ENCODE results near the gene COBL.

The COBL gene

GRCh38 chr7:51315393-51316261 lies 982 bp downstream of the COBL start:
- no peak for DNase-seq
- peaks cover 11% of the 10 kb centered on the region for H3K4me1 Mint-ChIP-seq (ENCODE audit: low read depth)
- no peaks in the 10 kb centered on the region for H3K36me3 Mint-ChIP-seq (ENCODE audit: low read depth)
- no peak overlapping the region for H3K27ac Mint-ChIP-seq
- no peaks in the 10 kb centered on the region for H3K9me3 Mint-ChIP-seq
- peaks cover 60% of the 10 kb centered on the region for H3K27me3 Mint-ChIP-seq
- peak overlapping the region; percentile 18 for H3K4me3 Mint-ChIP-seq

DNA sequence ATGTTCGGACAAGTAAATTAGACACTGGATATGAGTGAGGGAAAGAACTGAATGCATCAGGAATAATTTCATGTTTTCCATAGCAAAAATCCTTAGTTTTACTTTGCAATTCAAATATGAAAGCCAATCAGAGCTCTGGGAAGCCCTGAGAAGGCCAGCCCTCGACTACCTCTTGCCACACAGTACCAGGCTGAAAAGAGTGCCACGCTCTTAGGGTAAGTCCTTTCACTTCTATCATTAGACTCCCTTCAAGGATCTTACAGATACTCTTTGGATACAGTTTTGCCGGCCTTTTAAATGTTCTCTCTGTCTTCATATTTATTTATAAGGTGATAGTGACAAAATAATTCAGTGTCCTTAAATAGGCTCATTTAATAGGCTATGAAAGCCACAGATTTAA lies 1.9 kb downstream of the COBL start:
- H3K9me3 Mint-ChIP-seq, result no peaks in the 10 kb centered on the region
- H3K27ac Mint-ChIP-seq, result no peak overlapping the region
- peaks cover 11% of the 10 kb centered on the region for H3K4me1 Mint-ChIP-seq (ENCODE audit: low read depth)
- no peaks in the 10 kb centered on the region for H3K36me3 Mint-ChIP-seq (ENCODE audit: low read depth)
- H3K27me3 Mint-ChIP-seq, result peaks cover 58% of the 10 kb centered on the region
- no peak overlapping the region for H3K4me3 Mint-ChIP-seq
- no peak for DNase-seq

DNA sequence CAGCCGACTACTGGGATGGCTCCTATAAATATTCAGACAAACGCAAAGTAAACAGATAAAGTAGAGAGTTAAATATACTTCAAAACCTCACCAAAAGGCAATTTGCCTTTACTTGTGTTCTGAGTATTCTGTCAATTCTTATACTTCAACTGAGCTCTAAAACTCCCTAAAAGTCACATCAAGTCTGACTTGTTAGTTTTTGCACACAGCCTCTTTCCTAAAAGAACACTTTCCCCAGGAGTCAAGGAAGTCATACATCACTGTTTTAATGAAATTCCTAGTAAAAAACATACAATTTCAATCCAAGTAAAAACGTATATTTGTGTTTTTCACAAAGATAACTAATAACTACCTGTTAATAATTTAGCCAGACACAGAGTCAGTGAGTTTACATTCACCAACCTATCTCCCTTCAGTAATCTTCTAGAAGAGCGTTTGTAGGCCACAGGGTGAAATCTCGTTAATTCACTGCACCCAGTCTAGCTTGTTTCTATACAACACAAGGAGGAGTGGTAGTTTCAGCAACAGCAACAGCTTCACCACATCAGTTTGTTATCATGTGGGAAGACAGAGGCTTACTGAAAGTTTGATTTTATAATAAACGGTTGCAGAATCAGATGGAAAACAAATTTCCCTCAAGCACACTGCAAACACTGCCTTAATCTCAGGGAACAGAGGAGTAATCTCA lies 2.7 kb downstream of the COBL start:
- peaks cover 51% of the 10 kb centered on the region for H3K27me3 Mint-ChIP-seq

GRCh38 chr7:51312951-51313737 lies 3.5 kb downstream of the COBL start:
- DNase-seq, result no peak
- H3K27me3 Mint-ChIP-seq, result peaks cover 46% of the 10 kb centered on the region
- H3K4me1 Mint-ChIP-seq (ENCODE audit: low read depth), result peaks cover 11% of the 10 kb centered on the region
- no peak overlapping the region for H3K27ac Mint-ChIP-seq
- H3K9me3 Mint-ChIP-seq, result no peaks in the 10 kb centered on the region
- no peak overlapping the region for H3K4me3 Mint-ChIP-seq
- no peaks in the 10 kb centered on the region for H3K36me3 Mint-ChIP-seq (ENCODE audit: low read depth)

More for the DNA sequence above, 2.7 kb downstream of the COBL start:
- H3K4me3 Mint-ChIP-seq, result no peak overlapping the region
- H3K9me3 Mint-ChIP-seq, result no peaks in the 10 kb centered on the region
- H3K27ac Mint-ChIP-seq, result no peak overlapping the region
- DNase-seq, result no peak
- H3K36me3 Mint-ChIP-seq (ENCODE audit: low read depth), result no peaks in the 10 kb centered on the region
- peaks cover 11% of the 10 kb centered on the region for H3K4me1 Mint-ChIP-seq (ENCODE audit: low read depth)

GRCh38 chr7:51311166-51311565 lies 5.4 kb downstream of the COBL start:
- no peak overlapping the region for H3K4me3 Mint-ChIP-seq
- no peak for DNase-seq

DNA sequence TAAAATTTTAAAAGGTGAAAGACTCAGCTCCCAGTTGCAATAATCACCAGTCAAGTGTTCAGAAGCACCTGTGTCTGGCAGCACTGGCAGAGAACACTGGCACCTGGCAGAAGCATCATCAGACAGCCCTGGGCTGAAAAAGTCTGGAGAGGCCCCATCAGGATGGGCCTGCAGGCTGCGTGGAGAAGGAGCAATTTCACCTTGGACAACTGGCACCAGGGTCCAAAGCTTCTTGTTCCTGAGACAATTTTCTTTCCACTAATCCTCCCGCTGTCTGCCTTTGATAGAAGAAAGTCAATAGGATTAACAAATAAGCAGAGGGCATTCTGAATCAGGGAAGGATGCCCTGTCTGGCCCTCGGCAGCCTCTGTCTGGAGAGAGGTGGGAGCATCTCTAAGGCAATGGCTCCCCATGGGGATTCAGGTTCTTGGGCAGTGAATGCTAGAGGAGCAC lies 6.5 kb downstream of the COBL start:
- no peaks in the 10 kb centered on the region for H3K4me1 Mint-ChIP-seq (ENCODE audit: low read depth)
- no peak for DNase-seq
- no peaks in the 10 kb centered on the region for H3K36me3 Mint-ChIP-seq (ENCODE audit: low read depth)
- no peak overlapping the region for H3K27ac Mint-ChIP-seq
- H3K9me3 Mint-ChIP-seq, result no peaks in the 10 kb centered on the region
- peaks cover 21% of the 10 kb centered on the region for H3K27me3 Mint-ChIP-seq
- no peak overlapping the region for H3K4me3 Mint-ChIP-seq

More at GRCh38 chr7:51311166-51311565, 5.4 kb downstream of the COBL start:
- no peaks in the 10 kb centered on the region for H3K36me3 Mint-ChIP-seq (ENCODE audit: low read depth)
- H3K27ac Mint-ChIP-seq, result no peak overlapping the region
- H3K27me3 Mint-ChIP-seq, result peaks cover 31% of the 10 kb centered on the region
- H3K4me1 Mint-ChIP-seq (ENCODE audit: low read depth), result peaks cover 5% of the 10 kb centered on the region
- no peaks in the 10 kb centered on the region for H3K9me3 Mint-ChIP-seq

DNA sequence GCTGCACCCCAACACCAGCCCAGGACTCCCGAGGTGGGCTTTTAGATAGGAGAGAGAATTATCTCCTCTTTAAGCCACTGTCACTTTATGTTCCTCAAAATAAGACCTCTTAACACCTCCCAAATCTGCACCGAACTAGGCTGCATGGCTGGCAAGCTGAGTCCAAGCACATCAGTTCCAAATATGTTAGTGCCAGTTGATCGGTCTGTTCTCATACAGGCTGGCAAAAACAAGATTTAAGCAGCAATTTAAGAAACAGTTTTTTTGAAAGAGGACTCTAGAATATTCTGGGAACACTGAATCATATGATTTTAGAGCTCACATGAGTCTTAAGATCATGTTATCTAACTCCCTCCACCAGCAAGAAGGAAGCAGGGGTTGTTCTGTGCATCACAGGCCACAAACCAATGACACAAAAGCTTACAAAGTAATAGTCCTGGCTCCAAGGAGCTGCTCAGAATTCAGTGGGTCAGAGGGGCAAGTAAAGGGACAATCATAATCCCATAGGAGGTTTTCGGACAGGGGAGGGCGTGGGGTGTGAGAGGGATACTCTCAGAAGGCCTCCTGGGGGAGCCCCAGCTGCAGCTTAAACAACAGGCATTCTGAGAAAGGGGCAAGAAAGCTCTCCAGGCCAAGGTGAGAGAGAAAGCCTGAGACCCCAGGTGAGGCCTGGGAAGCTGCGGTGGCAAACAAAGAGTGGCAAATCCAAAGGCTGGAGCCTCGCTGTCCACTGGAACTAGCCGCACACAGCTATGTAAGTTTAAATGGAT lies 7.1 kb downstream of the COBL start:
- H3K27me3 Mint-ChIP-seq, result peaks cover 15% of the 10 kb centered on the region
- no peak for DNase-seq
- H3K27ac Mint-ChIP-seq, result no peak overlapping the region
- H3K4me1 Mint-ChIP-seq (ENCODE audit: low read depth), result no peaks in the 10 kb centered on the region
- no peak overlapping the region for H3K4me3 Mint-ChIP-seq
- no peaks in the 10 kb centered on the region for H3K9me3 Mint-ChIP-seq
- no peaks in the 10 kb centered on the region for H3K36me3 Mint-ChIP-seq (ENCODE audit: low read depth)

DNA sequence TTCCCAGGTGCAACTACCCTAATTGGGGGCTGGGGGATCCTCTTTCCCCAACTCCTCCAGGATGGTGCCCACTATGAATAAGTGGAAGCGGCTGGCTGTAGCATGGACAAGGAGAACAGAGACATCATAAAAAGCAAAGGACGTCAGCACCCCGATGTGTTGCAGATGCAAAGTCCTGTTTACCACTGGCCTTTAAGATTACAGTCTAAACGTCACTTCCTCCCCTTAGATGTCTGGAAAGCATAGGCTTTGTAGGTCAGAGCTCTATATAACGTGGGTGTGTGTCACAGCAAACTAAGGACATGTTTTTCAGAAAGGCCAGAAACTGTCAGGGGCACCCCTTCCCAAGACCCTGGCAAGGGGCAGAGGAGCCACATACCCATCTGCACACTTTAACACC lies 7.9 kb downstream of the COBL start:
- no peak for DNase-seq
- Mint-ChIP-seq H3K27me3 (peaks cover 7% of the 10 kb centered on the region), H3K9me3 (no peaks in the 10 kb centered on the region), H3K36me3 (ENCODE audit: low read depth) (no peaks in the 10 kb centered on the region), H3K27ac (no peak overlapping the region), H3K4me3 (no peak overlapping the region), H3K4me1 (ENCODE audit: low read depth) (no peaks in the 10 kb centered on the region)

GRCh38 chr7:51308265-51308664 lies 8.3 kb downstream of the COBL start:
- Mint-ChIP-seq H3K27me3 (peaks cover 5% of the 10 kb centered on the region), H3K9me3 (no peaks in the 10 kb centered on the region), H3K4me1 (ENCODE audit: low read depth) (no peaks in the 10 kb centered on the region), H3K27ac (no peak overlapping the region), H3K36me3 (ENCODE audit: low read depth) (no peaks in the 10 kb centered on the region), H3K4me3 (no peak overlapping the region)
- no peak for DNase-seq

DNA sequence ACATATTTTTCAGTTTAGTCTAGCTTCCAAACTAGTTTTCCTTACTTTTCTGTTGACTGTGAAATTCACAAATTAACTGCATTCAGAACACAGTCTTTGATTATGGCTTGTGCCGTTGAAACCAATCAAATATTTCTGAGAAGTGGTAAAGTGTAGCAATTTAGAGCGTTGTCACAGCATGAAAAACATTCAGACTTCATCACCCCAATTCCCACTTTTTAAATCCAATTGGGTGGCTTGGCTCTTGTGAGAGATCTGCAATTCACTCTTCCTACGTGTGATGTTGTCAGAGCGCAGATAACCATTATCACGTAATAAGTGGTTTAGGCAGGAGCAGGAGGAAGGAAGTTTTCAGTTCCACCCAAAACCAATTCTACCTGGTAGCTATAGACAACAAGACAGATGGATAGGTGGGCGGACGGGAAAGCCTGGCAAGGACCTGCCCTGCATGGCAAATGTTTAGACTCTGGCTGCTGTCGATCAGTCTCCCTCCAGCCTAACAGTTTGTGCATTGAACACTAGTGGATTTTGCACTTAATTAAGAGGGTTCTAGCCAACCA lies 8.9 kb downstream of the COBL start:
- DNase-seq, result no peak
- no peaks in the 10 kb centered on the region for H3K36me3 Mint-ChIP-seq (ENCODE audit: low read depth)
- no peaks in the 10 kb centered on the region for H3K4me1 Mint-ChIP-seq (ENCODE audit: low read depth)
- H3K9me3 Mint-ChIP-seq, result no peaks in the 10 kb centered on the region
- H3K4me3 Mint-ChIP-seq, result no peak overlapping the region
- no peak overlapping the region for H3K27ac Mint-ChIP-seq
- H3K27me3 Mint-ChIP-seq, result peaks cover 3% of the 10 kb centered on the region

DNA sequence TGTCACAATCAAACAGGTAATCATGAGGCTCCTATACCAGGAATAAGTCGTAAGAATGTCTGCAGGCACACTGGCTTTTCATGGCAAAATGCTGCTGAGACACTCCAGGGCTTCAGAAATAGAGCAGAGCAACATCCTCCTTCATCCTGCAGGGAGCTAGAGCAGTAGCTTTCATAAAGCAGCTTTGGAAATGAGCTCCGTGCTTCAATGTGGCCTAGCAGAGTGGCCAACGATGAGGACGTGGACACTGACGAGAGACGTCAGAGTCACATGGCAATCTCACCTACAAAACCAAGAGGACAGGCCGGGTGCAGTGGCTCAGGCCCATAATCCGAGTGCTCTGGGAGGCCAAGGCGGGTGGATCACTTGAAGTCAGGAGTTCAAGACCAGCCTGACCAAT lies 9.8 kb downstream of the COBL start:
- no peaks in the 10 kb centered on the region for H3K36me3 Mint-ChIP-seq (ENCODE audit: low read depth)
- H3K4me3 Mint-ChIP-seq, result no peak overlapping the region
- no peaks in the 10 kb centered on the region for H3K4me1 Mint-ChIP-seq (ENCODE audit: low read depth)
- H3K9me3 Mint-ChIP-seq, result no peaks in the 10 kb centered on the region
- no peaks in the 10 kb centered on the region for H3K27me3 Mint-ChIP-seq
- no peak overlapping the region for H3K27ac Mint-ChIP-seq
- no peak for DNase-seq

DNA sequence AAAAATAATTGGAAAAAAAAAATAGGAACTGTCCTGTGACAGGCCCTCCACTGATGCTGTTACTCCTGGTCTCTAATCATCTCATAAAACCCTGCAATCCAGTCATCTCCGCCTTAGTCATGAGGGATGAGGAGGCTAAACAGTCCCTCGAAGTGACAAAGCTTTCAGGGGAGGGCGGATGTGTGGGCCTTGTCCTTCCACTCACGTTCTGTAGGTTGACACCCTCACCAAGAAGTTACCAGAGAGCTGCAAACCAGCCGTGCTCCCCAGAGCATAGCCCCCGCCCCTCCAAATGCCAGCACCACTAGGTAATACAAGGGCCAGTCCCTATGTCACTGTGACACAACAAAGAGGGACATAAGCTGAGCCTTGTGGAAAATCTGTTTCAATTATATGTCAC lies 11.9 kb downstream of the COBL start:
- DNase-seq, result no peak
- Mint-ChIP-seq H3K36me3 (ENCODE audit: low read depth) (no peaks in the 10 kb centered on the region), H3K4me1 (ENCODE audit: low read depth) (no peaks in the 10 kb centered on the region), H3K4me3 (no peak overlapping the region), H3K9me3 (no peaks in the 10 kb centered on the region), H3K27me3 (no peaks in the 10 kb centered on the region), H3K27ac (no peak overlapping the region)

DNA sequence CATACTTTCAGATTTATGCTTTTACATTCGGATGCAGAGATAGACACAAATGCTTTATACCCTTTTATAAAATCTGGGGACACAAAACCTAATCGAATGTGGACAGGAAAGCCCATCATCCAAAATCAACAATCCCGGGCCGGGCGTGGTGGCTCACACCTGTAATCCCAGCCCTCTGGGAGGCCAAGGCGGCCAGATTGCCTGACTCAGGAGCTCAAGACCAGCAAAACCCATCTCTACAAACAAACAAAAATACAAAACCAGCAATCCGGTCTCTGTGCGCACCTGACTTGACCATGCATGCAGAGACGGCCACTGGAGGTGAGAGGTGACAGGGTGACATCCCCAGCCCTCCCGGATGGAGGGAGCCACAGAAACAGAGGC lies 13.5 kb downstream of the COBL start:
- H3K4me3 Mint-ChIP-seq, result no peak overlapping the region
- no peak for DNase-seq
- H3K9me3 Mint-ChIP-seq, result no peaks in the 10 kb centered on the region
- no peaks in the 10 kb centered on the region for H3K36me3 Mint-ChIP-seq (ENCODE audit: low read depth)
- H3K27ac Mint-ChIP-seq, result no peak overlapping the region
- H3K27me3 Mint-ChIP-seq, result no peaks in the 10 kb centered on the region
- no peaks in the 10 kb centered on the region for H3K4me1 Mint-ChIP-seq (ENCODE audit: low read depth)

GRCh38 chr7:51301806-51302205 lies 14.8 kb downstream of the COBL start:
- no peak for DNase-seq
- Mint-ChIP-seq H3K9me3 (no peaks in the 10 kb centered on the region), H3K4me3 (no peak overlapping the region), H3K27ac (no peak overlapping the region), H3K27me3 (no peaks in the 10 kb centered on the region), H3K4me1 (ENCODE audit: low read depth) (no peaks in the 10 kb centered on the region), H3K36me3 (ENCODE audit: low read depth) (no peaks in the 10 kb centered on the region)

All from activated T-cell treated with anti-CD3 and anti-CD28 coated beads, Interleukin-2, amount 50 U/mL, for 24 hours (primary cell).